Heart left ventricle (tissue), 16 donors: ENCODE measurements around the gene GTF2A1. TPM values are rescaled to one million over a fixed set of nuclear protein-coding genes. Genes with fewer than 3 reads are reported as not detected.

Experiments used
- ATAC-seq, 4 donors: fragments of 200-7000 bp; cut with Tn5 transposase; one replicate each; pipeline ENCODE4 v1.9.1; 2020 to 2022; ENCODE audit warnings: moderate library complexity in 4 of 4, mild to moderate bottlenecking in 3 of 4, moderate number of reproducible peaks in 1 of 4
- DNase-seq, 5 donors: peaks; one replicate each; pipeline ENCODE4 v3.0.0-alpha.2; 2020
- H3K27ac ChIP-seq, 12 donors: fragments of 200-600 bp; sonication (generic) in 4 of 12; one replicate each; pipeline versions ENCODE4 v1.5.0 to v1.8.0; 2016 to 2022; ENCODE audit warnings: mild to moderate bottlenecking in 2 of 12
- H3K27me3 ChIP-seq, 9 donors: fragments of 200-600 bp; sonication (generic) in 2 of 9; one replicate each; pipeline versions ENCODE4 v1.5.1 to v1.8.0; 2016 to 2022; ENCODE audit warnings: mild to moderate bottlenecking in 3 of 9
- H3K36me3 ChIP-seq, 9 donors: fragments of 200-600 bp; sonication (generic) in 2 of 9; one replicate each; pipeline versions ENCODE4 v1.5.0 to v1.8.0; 2018 to 2022; ENCODE audit warnings: mild to moderate bottlenecking in 2 of 9
- H3K4me1 ChIP-seq, 12 donors: fragments of 200-600 bp; sonication (generic) in 4 of 12; one replicate each; pipeline versions ENCODE4 v1.5.0 to v1.8.0; 2016 to 2022; ENCODE audit warnings: mild to moderate bottlenecking in 3 of 12
- H3K4me3 ChIP-seq, 12 donors: fragments of 200-600 bp; sonication (generic) in 4 of 12; one replicate each; pipeline versions ENCODE4 v1.5.0 to v1.8.0; 2017 to 2022; ENCODE audit warnings: mild to moderate bottlenecking in 9 of 12, moderate library complexity in 4 of 12
- H3K9me3 ChIP-seq, 12 donors: fragments of 200-600 bp; sonication (generic) in 4 of 12; one replicate each; pipeline versions ENCODE4 v1.5.0 to v1.8.0; 2016 to 2022; ENCODE audit warnings: mild to moderate bottlenecking in 1 of 12
- CTCF ChIP-seq, 12 donors: fragments of 200-600 bp; sonication (generic) in 4 of 12; IDR thresholded peaks; one replicate each; pipeline versions ENCODE4 v1.5.0 to v1.8.0; 2018 to 2022; ENCODE audit warnings: antibody characterized with exemption in 12 of 12, mild to moderate bottlenecking in 5 of 12
- POLR2A ChIP-seq, 2 donors: fragments of 450-650 bp; IDR thresholded peaks; one replicate each; pipeline ENCODE4 v1.6.1; 2017; ENCODE audit warnings: antibody characterized with exemption in 2 of 2, mild to moderate bottlenecking in 2 of 2, moderate library complexity in 2 of 2
- WGBS, 4 donors: extraction: QIAGEN DNeasy Blood & Tissue Kit in 2 of 4; methylation state at CpG; one replicate each; pipeline versions ENCODE4 v1.1.5 to v1.1.7; 2013 to 2018; 5-methylcytosine and 5-hydroxymethylcytosine counted together
- intact Hi-C, 10 donors: fragments of 100-400 bp; cut with DNase I; formaldehyde crosslinking; loops; one replicate each; pipeline versions ENCODE4 v1.11.1 to v1.14.2; 2022
- polyA plus RNA-seq, 2 donors: library from polyadenylated mRNA; stranded (reverse); fragments of 200-250 nt; gene quantifications; one replicate each; pipeline ENCODE4 v1.2.3, GENCODE V29; 2013
- total RNA-seq, 9 donors: library from RNA; depleted of rRNA in 2 of 9; stranded (reverse); fragments of >200 nt in 2 of 9; fragmentation: NEBNext Ultra II Directional in 3 of 9; extraction: Animal tissue kit (Norgen Biotek cat#: 25700) in 3 of 9; gene quantifications; one replicate each; pipeline versions ENCODE4 v1.1.0 to v1.2.4, GENCODE V29; 2016 to 2023
- donor health status: ischemic (EF 13 %, LVEDD 7.1; RV severe dilation, severe dysfunction).
- donor health status: healthy with polysubstance abuse.
- donor health status: DM: no; HTN: yes; CAD: no.
- donor health status: DM: no; HTN: no; CAD: no.
- donor health status: ischemic (EF 25% LVEDD 6.9; RV normal size, moderate dysfunction).
- donor health status: ischemic (EF 25% LVEDD 5.7; RV mildly dilated, moderate dysfunction).
- donor health status: healthy.
- donor health status: DM: yes; HTN: yes; CAD: no.
- donor health status: ischemic (EF 35%, LVEDD 5.7; RV mildly dilated, moderate dysfunction).
- donor health status: nonischemic (EF 11% LVEDD 7.7; RV severe dilation, severe dysfunction).
- donor health status: DM: yes; HTN: yes; CAD: no.
- donor health status: PGD.
- donor health status: ischemic (EF 29% LVEDD 5.4; RV normal size, mild dysfunction).
- donor health status: nonischemic (EF 23%, LVEDD 6.1; RV moderate dilation, normal function).

Gene GTF2A1
- total and polyA plus RNA-seq, 11 donors, result 3.4 to 31.3 (median 19.7) TPM

DNA sequence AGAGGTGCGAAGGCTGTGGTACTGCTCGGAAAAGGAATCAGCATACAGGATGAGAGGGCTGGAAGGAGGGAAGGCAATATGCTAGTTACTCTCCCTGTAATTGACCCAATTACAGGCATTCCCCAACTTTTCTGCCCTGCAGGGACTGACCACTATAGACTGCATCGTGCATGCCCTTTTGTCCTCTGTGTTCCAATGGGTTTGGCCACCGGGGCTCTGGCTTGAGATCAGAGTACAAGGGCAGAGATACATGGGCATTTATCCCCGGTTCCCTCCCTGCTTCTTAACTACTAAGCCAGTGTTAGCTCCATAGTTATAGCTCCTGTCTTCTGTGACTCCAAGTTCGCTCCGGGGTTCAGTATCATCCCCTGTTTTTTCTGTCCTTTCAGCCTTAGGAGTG, 59.7 kb downstream of the GTF2A1 start:
- TF ChIP-seq POLR2A (IDR thresholded peaks at IDR 0.05) (no peak), CTCF (IDR thresholded peaks at IDR 0.05) (no peak)
- no peaks in the 10 kb centered on the region for H3K9me3 ChIP-seq
- intact Hi-C loops, result loop anchor here in 5 of 10 donors (5.0 to 10.0 kb wide), 3 partner anchors 164 to 206 kb away; partner anchors contain the start of gene TSHR (in 1 of the 5)
- 85 to 89% (median 87%) methylated on average over 7 of the region's 7 CpGs for WGBS, 4 donors
- H3K4me1 ChIP-seq, result peaks cover 0 to 6% (median 0%) of the 10 kb centered on the region in 12 donors
- ATAC-seq, result no peak
- no peak for DNase-seq
- H3K4me3 ChIP-seq, result no peak overlapping the region
- no peak overlapping the region for H3K27ac ChIP-seq
- H3K36me3 ChIP-seq, result no peaks in the 10 kb centered on the region
- H3K27me3 ChIP-seq, result no peaks in the 10 kb centered on the region

GRCh38 chr14:81157431-81157830, 63.3 kb downstream of the GTF2A1 start:
- no peaks in the 10 kb centered on the region for H3K27me3 ChIP-seq
- H3K36me3 ChIP-seq, result no peaks in the 10 kb centered on the region
- intact Hi-C loops, result no loop called here
- 88 to 91% (median 89%) methylated on average over 1 of the region's 1 CpG for WGBS, 4 donors
- H3K27ac ChIP-seq, result no peak overlapping the region
- TF ChIP-seq POLR2A (IDR thresholded peaks at IDR 0.05), result no peak
- TF ChIP-seq CTCF (IDR thresholded peaks at IDR 0.05), result no peak
- ATAC-seq (no peak), DNase-seq (no peak)
- no peaks in the 10 kb centered on the region for H3K9me3 ChIP-seq
- H3K4me3 ChIP-seq, result no peak overlapping the region
- no peaks in the 10 kb centered on the region for H3K4me1 ChIP-seq

DNA sequence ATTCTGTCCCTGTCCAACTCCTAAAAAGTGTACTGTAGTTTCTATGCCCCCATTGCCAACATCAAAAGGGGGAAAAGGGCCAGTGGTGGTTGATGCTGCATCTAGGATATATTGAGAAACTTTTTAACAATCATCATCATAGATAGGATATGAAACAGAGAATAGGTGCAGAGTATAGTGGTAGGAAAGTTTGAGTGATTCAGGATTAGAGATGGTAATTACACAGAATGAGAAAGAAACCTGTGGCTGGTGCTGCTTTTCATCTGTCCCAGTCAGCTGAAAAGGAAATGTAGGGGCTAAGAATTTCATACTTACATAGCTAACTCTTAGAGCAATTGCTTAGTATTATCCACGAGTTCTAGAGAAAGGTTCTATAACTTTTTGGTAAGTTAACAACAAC, 67.6 kb downstream of the GTF2A1 start:
- H3K36me3 ChIP-seq, result no peaks in the 10 kb centered on the region
- ATAC-seq (no peak), DNase-seq (no peak)
- 75 to 85% (median 78%) methylated on average over 1 of the region's 1 CpG for WGBS, 4 donors
- H3K4me3 ChIP-seq, result no peak overlapping the region
- H3K27me3 ChIP-seq, result no peaks in the 10 kb centered on the region
- H3K9me3 ChIP-seq, result no peaks in the 10 kb centered on the region
- no peak overlapping the region for H3K27ac ChIP-seq
- TF ChIP-seq CTCF (IDR thresholded peaks at IDR 0.05), result no peak
- no peak for TF ChIP-seq POLR2A (IDR thresholded peaks at IDR 0.05)
- intact Hi-C loops, result no loop called here
- no peaks in the 10 kb centered on the region for H3K4me1 ChIP-seq

GRCh38 chr14:81148635-81149034, 72.1 kb downstream of the GTF2A1 start:
- Histone ChIP-seq H3K27me3 (no peaks in the 10 kb centered on the region), H3K36me3 (no peaks in the 10 kb centered on the region), H3K9me3 (no peaks in the 10 kb centered on the region), H3K4me1 (peaks cover 0 to 4% (median 0%) of the 10 kb centered on the region in 12 donors), H3K27ac (no peak overlapping the region), H3K4me3 (no peak overlapping the region)
- no peak for DNase-seq
- 43 to 60% (median 50%) methylated on average over 4 of the region's 4 CpGs for WGBS, 4 donors
- intact Hi-C loops, result loop anchor here in 1 of 10 donors (10.0 kb wide), 1 partner anchor 114 kb away; no protein-coding TSS in a partner anchor
- TF ChIP-seq POLR2A (IDR thresholded peaks at IDR 0.05), result no peak
- TF ChIP-seq CTCF (IDR thresholded peaks at IDR 0.05), result no peak
- no peak for ATAC-seq
